Endothelial cell of umbilical vein (primary cell): ENCODE measurements around the gene RAP2A. TPM values are rescaled to one million over a fixed set of nuclear protein-coding genes. Genes with fewer than 3 reads are reported as not detected.

Experiments
- BruUV-seq: library from RNA; stranded (reverse); fragments of 400-500 nt; replicated peaks from 2 replicates; lab custom pipeline; 2021; lab: Mats Ljungman, UMichigan
- CTCF ChIA-PET: fragments of 300-600, 350-600 bp; sonication (Branson Sonifier 250); formaldehyde crosslinking; loops from one replicate; lab custom pipeline; 2021; ENCODE audit warnings: antibody characterized with exemption, inconsistent platforms; lab: Charles Lee
- POLR2A ChIA-PET: fragments of 300-600, 350-600 bp; sonication (Branson Sonifier 250); formaldehyde crosslinking; loops from one replicate; lab custom pipeline; 2021; ENCODE audit warnings: antibody characterized with exemption, inconsistent platforms; lab: Charles Lee
- DNase-seq: peaks from one replicate; pipeline ENCODE4 v3.0.0-alpha.2; 2011; ENCODE audit warnings: low read depth, low spot score
- FAIRE-seq: peaks from 2 replicates; lab custom pipeline; 2011; peaks lifted over from hg19 to GRCh38; lab: Jason Lieb, UNC
- H2AFZ ChIP-seq: 2 replicates; pipeline ENCODE4 v1.6.0; 2012; ENCODE audit warnings: low read depth, low read length, control low read depth, inconsistent platforms
- H3K27ac ChIP-seq: 2 replicates; pipeline ENCODE4 v1.5.1; 2011; ENCODE audit warnings: low read depth, mild to moderate bottlenecking, control low read depth, low read length, moderate library complexity; ENCODE audit not compliant: insufficient read depth
- H3K27me3 ChIP-seq, 2 experiments: 2 replicates each; pipeline versions ENCODE4 v1.6.0 to v1.6.1; 2011; ENCODE audit warnings: low read length in 2 of 2, mixed read lengths in 1 of 2; ENCODE audit not compliant: control insufficient read depth in 2 of 2, insufficient read depth in 2 of 2
- H3K36me3 ChIP-seq, 2 experiments: 2 replicates in 1 of 2; 3 replicates in 1 of 2; pipeline ENCODE4 v1.5.1; 2011; ENCODE audit warnings: low read length in 2 of 2, mild to moderate bottlenecking in 1 of 2, moderate library complexity in 1 of 2; ENCODE audit not compliant: control insufficient read depth in 2 of 2, insufficient read depth in 2 of 2; ENCODE audit errors: extremely low read depth in 1 of 2
- H3K4me1 ChIP-seq: 3 replicates; pipeline ENCODE4 v1.5.1; 2011; ENCODE audit warnings: mild to moderate bottlenecking, low read length; ENCODE audit not compliant: control insufficient read depth, insufficient read depth; ENCODE audit errors: extremely low read depth
- H3K4me2 ChIP-seq: 2 replicates; pipeline ENCODE4 v1.6.1; 2011; ENCODE audit warnings: low read length, control low read depth, mixed read lengths; ENCODE audit not compliant: insufficient read depth
- H3K4me3 ChIP-seq, 3 experiments: fragments of 200-600 bp in 1 of 3; sonication (generic), shearing (Covaris generic) in 1 of 3; replicated peaks in 1 of 3; 2 replicates each; pipeline ENCODE4 v1.5.1; 2011 to 2016; ENCODE audit warnings: control low read depth in 3 of 3, low read length in 3 of 3, mild to moderate bottlenecking in 2 of 3, inconsistent platforms in 1 of 3, low read depth in 1 of 3, moderate library complexity in 1 of 3; ENCODE audit not compliant: insufficient read depth in 1 of 3
- H3K79me2 ChIP-seq: 2 replicates; pipeline ENCODE4 v1.6.0; 2012; ENCODE audit warnings: low read length, inconsistent platforms; ENCODE audit not compliant: control insufficient read depth, insufficient read depth
- H3K9ac ChIP-seq: replicated peaks from 2 replicates; pipeline ENCODE3; 2011; ENCODE audit warnings: low read length, control low read depth; ENCODE audit not compliant: insufficient read depth; ENCODE audit errors: extremely low read depth
- H3K9me1 ChIP-seq: replicated peaks from 3 replicates; pipeline ENCODE4 v1.6.0; 2011; ENCODE audit warnings: mild to moderate bottlenecking, low read length; ENCODE audit not compliant: control insufficient read depth, insufficient read depth; ENCODE audit errors: extremely low read depth
- H3K9me3 ChIP-seq: replicated peaks from 2 replicates; pipeline ENCODE4 v1.5.1; 2012; ENCODE audit warnings: low read length, inconsistent platforms; ENCODE audit not compliant: control insufficient read depth, insufficient read depth
- H4K20me1 ChIP-seq: replicated peaks from 2 replicates; pipeline ENCODE3; 2011; ENCODE audit warnings: mild to moderate bottlenecking, low read length; ENCODE audit not compliant: control insufficient read depth, insufficient read depth; ENCODE audit errors: extremely low read depth
- EZH2 ChIP-seq: IDR thresholded peaks from 2 replicates; pipeline ENCODE4 v1.6.1; 2012; ENCODE audit warnings: borderline replicate concordance, low read depth, mild to moderate bottlenecking, moderate library complexity, low read length, inconsistent platforms; ENCODE audit not compliant: severe bottlenecking
- FOS ChIP-seq: IDR thresholded peaks from 2 replicates; pipeline ENCODE4 v1.6.1; 2011; ENCODE audit warnings: mild to moderate bottlenecking, low read length, moderate library complexity, borderline replicate concordance; ENCODE audit not compliant: insufficient read depth
- GATA2 ChIP-seq: IDR thresholded peaks from 2 replicates; pipeline ENCODE4 v1.7.0; 2011; ENCODE audit warnings: low read depth, mild to moderate bottlenecking, moderate library complexity, mixed read lengths, low read length; ENCODE audit not compliant: insufficient read length, insufficient read depth
- JUN ChIP-seq: IDR thresholded peaks from 2 replicates; pipeline ENCODE4 v1.6.1; 2011; ENCODE audit warnings: borderline replicate concordance, low read depth; ENCODE audit not compliant: insufficient read length, insufficient read depth
- MYC ChIP-seq: IDR thresholded peaks from one replicate; pipeline ENCODE4 v1.6.1; 2011; ENCODE audit warnings: mild to moderate bottlenecking, low read depth, low read length
- POLR2A ChIP-seq: IDR thresholded peaks from 2 replicates; pipeline ENCODE4 v1.6.1; 2012; ENCODE audit warnings: low read depth, mild to moderate bottlenecking, control low read depth, low read length
- POLR2AphosphoS5 ChIP-seq: IDR thresholded peaks from 2 replicates; pipeline ENCODE4 v1.6.1; 2012; ENCODE audit warnings: low read depth, mild to moderate bottlenecking, control low read depth, low read length, moderate library complexity; ENCODE audit not compliant: insufficient read depth
- dilution Hi-C: fragments of 300-500 bp; cut with MboI; formaldehyde crosslinking; loops from one replicate; pipeline ENCODE4 v1.15.0; 2019; ENCODE audit warnings: low sequenced_read_pairs; ENCODE audit not compliant: extremely low pct_ligation_motif_present
- intact Hi-C: fragments of 100-400 bp; cut with micrococcal nuclease; formaldehyde crosslinking; loops from one replicate; pipeline ENCODE4 v1.10.0; 2022
- polyA plus RNA-seq, 4 experiments: library from polyadenylated mRNA; depleted of rRNA in 3 of 4; stranded (reverse) in 3 of 4; unstranded in 1 of 4; fragments of >200 nt; gene quantifications; 2 replicates each; pipeline versions ENCODE4 v1.2.1 to v1.2.3, GENCODE V29; 2011 to 2012; ENCODE audit warnings: missing spikeins in 1 of 4
- total RNA-seq: library from RNA; stranded (reverse); gene quantifications from 2 replicates; pipeline ENCODE4 v1.2.3, GENCODE V29; 2021
- TF ChIP-seq, protein P1 (sequence below): IDR thresholded peaks from 2 replicates; pipeline ENCODE4 v1.6.1; 2011; ENCODE audit not compliant: insufficient read depth, insufficient read length
- TF ChIP-seq, protein P2 (sequence below), 2 donors: IDR thresholded peaks; 1 replicate in 1 of 2; 2 replicates in 1 of 2; pipeline ENCODE4 v1.5.1; 2011; ENCODE audit warnings: low read length in 2 of 2, mild to moderate bottlenecking in 2 of 2, moderate library complexity in 2 of 2, control low read depth in 1 of 2, inconsistent platforms in 1 of 2, low read depth in 1 of 2; ENCODE audit not compliant: insufficient read depth in 1 of 2; ENCODE audit errors: extremely low read depth in 1 of 2

Gene RAP2A
- total and polyA plus RNA-seq, 2 donors (not counting 3 experiments of a cell fraction or from before 2014, with no cell fraction given) = 7.8 to 44.4 TPM

DNA sequence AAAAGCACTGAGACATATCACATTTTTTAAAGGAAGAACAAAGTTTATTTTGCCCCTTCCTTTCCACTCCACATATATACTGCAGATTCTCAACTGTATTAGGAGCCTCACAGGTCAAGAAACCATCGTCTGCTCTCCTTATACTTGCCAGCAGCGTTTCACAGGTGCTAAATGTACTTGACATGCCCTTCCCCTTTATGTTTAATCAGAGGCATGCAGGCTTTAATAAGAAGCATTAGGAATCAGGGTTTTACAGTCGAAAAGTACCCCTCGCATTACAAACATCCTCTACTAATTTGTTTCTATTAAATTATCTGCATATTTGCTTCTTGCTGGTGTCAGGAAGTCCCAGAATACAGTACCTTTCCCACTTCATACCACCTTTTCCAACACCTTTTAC, 3.7 kb upstream of the RAP2A start:
- dilution Hi-C loops (no loop called here), intact Hi-C loops (loop anchor here (10.0 kb wide), 1 partner anchor 1375 kb away; the partner anchor contains the start of gene UGGT2)
- Histone ChIP-seq H2AFZ (no peak overlapping the region), H3K79me2 (peaks cover 10% of the 10 kb centered on the region), H3K9me1 (no peaks in the 10 kb centered on the region), H3K36me3 (no peaks in the 10 kb centered on the region), H3K4me1 (peaks cover 5% of the 10 kb centered on the region), H3K4me3 (no peak overlapping the region), H3K9ac (no peak overlapping the region), H3K4me2 (no peak overlapping the region), H3K9me3 (no peaks in the 10 kb centered on the region), H3K27ac (no peak overlapping the region), H3K27me3 (peaks cover 0 to 3% of the 10 kb centered on the region in 2 experiments), H4K20me1 (no peaks in the 10 kb centered on the region)
- ChIA-PET CTCF (no interaction called here), POLR2A (no interaction called here)
- TF ChIP-seq, protein P1, sequence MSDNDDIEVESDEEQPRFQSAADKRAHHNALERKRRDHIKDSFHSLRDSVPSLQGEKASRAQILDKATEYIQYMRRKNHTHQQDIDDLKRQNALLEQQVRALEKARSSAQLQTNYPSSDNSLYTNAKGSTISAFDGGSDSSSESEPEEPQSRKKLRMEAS = no peak
- TF ChIP-seq MYC (no peak), POLR2A (no peak), POLR2AphosphoS5 (no peak), GATA2 (no peak), EZH2 (no peak), JUN (no peak), FOS (no peak)
- TF ChIP-seq, protein P2, sequence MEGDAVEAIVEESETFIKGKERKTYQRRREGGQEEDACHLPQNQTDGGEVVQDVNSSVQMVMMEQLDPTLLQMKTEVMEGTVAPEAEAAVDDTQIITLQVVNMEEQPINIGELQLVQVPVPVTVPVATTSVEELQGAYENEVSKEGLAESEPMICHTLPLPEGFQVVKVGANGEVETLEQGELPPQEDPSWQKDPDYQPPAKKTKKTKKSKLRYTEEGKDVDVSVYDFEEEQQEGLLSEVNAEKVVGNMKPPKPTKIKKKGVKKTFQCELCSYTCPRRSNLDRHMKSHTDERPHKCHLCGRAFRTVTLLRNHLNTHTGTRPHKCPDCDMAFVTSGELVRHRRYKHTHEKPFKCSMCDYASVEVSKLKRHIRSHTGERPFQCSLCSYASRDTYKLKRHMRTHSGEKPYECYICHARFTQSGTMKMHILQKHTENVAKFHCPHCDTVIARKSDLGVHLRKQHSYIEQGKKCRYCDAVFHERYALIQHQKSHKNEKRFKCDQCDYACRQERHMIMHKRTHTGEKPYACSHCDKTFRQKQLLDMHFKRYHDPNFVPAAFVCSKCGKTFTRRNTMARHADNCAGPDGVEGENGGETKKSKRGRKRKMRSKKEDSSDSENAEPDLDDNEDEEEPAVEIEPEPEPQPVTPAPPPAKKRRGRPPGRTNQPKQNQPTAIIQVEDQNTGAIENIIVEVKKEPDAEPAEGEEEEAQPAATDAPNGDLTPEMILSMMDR (IDR thresholded peaks at IDR 0.05; ENCODE audit: extremely low read depth in 1 of 2, insufficient read depth in 1 of 2, low read depth in 1 of 2, low read length in 2 of 2) = no peak
- FAIRE-seq (no peak), DNase-seq (no peak)
- no TSS peak for BruUV-seq
